HG03039 (cell line): ENCODE measurements around the gene KRTAP10-12.

Experiments used
- ATAC-seq: cut with Tn5 transposase; IDR thresholded peaks from one replicate; pipeline ENCODE4 v1.9.1; 2021; ENCODE audit warnings: mild to moderate bottlenecking, moderate library complexity; ENCODE audit not compliant: unreplicated experiment

The KRTAP10-12 gene

GRCh38 chr21:44697811-44698734 is 1.1 kb downstream of the KRTAP10-12 start:
- no peak for ATAC-seq

DNA sequence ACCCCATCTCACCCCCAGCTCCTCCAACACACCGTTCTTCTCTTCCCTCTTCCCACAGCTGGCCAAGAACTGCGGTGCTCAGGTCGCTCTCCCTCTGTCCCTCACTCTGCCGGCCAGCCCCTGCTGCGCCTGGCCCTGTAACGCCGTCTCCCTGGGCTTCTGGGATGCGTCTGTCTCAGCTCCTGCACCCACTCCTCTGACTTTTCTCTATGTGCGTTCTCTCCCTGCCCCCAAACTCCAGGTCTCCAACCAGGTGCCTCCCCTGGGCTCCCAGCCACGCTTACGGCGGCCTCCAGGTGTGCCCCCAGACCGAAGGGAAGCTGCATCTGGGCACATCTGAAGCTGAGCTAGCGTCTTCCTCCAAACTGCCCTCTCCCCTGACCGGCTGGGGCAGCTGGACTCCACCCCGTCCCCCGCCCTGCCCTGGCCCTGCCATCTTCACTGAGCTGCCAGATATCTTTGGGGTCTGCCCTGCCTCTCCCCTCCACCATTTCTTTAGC is 2.6 kb downstream of the KRTAP10-12 start:
- ATAC-seq: no peak

- no peak for ATAC-seq
These were observed 3.4 kb downstream of the KRTAP10-12 start for GRCh38 chr21:44700101-44701022.

DNA sequence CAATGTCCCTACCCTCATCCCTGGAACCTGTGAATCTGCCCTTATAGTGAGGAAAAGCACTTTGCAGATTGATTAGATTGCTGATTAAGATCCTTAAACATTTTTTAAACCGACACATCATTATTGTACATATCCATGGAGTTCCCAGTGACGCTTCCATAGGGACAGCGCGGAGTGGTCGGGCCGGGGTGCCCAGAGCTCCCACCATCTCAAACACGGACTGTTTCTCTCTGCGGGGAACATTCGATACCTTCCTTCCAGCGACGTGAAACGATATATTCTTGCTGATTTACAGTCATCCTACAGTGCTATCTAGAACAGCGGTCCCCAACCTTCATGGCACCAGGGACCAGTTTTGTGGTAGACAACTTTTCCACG is 4.0 kb downstream of the KRTAP10-12 start:
- no peak for ATAC-seq

DNA sequence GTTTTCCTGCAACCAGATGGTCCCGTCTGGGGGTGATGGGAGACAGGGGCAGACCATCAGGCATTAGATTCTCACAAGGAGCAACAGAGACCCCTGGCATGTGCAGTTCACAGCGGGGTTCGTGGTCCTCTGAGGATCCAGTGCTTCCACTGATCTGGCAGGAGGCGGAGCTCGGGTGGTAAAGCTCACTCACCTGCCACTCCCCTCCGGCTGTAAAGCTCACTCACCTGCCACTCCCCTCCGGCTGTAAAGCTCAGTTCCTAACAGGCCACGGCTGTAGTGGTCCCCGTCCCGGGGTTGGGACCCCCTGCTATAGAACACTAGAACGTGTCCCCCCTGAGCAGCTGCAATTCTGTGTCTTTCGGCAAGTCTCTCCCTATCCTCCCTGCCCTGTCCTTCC is 4.6 kb downstream of the KRTAP10-12 start:
- no peak for ATAC-seq

DNA sequence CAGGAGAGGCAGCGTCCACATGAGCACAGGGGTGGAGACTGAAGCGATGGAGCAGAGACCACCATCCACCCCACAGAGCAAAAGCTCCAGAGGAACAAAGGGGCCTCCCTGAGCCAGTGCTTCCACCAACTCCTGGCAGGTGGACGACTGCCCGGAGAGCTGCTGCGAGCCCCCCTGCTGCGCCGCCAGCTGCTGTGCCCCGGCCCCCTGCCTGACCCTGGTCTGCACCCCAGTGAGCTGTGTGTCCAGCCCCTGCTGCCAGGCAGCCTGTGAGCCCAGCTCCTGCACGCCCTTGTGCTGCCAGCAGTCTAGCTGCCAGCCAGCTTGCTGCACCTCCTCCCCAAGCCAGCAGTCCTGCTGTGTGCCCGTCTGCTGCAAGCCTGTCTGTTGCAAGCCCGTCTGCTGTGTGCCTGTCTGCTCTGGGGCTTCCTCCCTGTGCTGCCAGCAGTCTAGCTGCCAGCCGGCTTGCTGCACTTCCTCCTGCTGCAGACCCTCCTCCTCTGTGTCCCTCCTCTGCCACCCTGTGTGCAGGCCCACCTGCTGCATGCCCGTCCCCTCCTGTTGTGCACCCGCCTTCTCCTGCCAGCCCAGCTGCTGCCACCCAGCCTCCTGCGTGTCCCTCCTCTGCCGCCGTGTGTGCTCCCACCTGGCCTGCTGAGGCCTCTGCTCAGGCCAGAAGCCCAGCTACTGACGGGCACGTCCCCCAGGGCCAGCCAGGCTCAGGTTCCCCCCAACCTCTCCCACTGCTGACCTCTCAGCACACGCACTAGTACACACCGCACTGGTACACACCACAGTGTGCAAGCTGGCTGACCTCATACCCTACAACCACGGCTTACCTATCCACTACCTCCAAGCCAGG is 5.4 kb downstream of the KRTAP10-12 start:
- no peak for ATAC-seq

GRCh38 chr21:44702973-44703730 is 6.2 kb downstream of the KRTAP10-12 start:
- ATAC-seq: no peak

DNA sequence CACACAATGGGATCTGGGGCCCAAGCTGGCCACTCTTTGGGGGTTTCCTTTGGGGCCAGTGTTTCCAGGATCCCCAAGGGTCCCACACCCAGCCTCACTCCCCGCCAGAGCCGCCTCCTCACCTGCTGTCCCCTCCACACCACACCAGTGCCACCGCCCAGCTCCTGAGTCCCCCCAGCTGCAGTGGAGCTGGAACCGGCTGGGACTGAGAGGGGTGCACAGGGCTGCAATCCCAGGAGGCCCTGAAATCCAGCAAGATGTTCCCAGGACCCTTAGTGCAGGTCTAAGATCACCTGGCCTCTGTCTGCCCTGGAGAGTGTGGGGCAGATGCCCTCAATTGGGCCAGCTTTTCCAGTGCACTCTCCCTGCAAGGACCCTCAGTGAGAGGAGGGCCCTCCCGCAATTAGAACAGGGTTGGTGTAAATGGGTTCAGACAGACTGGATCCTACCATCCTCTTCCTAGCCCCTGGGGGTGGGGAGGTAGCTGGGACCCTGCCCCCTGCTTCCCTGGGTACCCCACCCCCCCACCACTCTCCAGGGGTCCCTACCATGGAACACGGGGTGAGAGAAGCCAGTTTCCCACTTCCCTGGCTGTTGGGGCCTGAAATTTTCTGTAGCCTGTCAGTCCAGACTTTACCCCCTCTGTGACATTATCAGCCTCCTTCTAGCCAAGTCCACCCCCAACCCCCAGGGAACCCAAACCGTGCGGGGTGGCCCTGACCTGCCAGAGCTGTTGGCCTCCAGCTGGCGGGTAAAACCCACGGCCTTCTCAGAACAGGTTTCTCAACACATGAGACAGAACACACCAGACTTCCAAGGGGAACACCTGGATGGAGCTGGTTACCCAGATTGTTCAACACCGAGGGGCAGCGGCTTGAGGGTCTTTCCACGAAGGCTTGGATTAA is 7.0 kb downstream of the KRTAP10-12 start:
- ATAC-seq: no peak

DNA sequence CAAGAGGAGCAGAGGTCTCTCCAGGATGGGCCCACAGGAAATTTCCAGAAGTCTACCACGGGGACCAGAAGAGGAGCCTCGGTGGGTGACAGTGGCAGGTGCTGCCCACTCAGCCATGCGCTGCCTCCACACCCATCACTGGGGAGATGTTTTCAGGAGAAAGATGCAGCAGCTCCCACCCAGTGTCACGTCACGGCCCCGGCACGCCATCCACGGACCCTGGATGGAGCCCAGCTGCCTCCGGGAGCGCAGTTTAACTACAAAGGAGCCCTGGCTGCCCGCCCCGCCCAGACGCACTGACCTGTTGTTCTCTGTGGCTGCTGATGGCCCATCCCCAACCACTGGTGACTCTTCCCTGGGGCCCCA is 7.6 kb downstream of the KRTAP10-12 start:
- ATAC-seq: no peak

GRCh38 chr21:44706026-44706705 is 9.2 kb downstream of the KRTAP10-12 start:
- no peak for ATAC-seq

GRCh38 chr21:44706706-44707581 is 10.0 kb downstream of the KRTAP10-12 start:
- no peak for ATAC-seq

GRCh38 chr21:44708213-44708865 is 11.4 kb downstream of the KRTAP10-12 start:
- no peak for ATAC-seq

DNA sequence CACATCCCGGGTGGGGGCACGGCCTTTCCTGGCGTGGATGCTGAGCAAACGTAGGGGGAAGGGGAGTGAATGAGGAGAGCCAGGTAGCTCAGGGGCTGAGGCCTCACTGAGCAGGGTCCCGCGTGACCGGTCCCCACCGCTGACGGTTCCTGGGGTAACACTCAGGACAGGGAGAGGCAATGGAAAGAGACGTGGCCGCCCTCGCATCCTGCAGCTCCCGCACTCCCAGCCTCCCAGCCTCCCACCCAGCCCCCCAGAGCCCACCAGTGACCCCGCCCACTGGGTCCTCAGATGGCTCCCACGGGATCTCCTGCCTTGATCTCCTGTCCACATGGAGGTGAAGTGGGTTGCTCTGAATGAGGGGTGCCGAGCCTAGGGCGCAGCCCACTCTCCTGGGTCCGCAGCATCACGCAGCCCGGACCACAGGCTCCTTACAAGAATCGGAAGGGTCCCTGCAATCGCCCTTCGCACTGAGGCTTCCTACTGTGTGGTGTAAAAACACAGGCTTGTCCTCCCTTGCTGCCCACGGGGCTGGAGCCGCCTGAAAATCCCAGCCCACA is 12.0 kb downstream of the KRTAP10-12 start:
- ATAC-seq: no peak

- ATAC-seq: no peak
These were observed 12.7 kb downstream of the KRTAP10-12 start for GRCh38 chr21:44709426-44710293.

DNA sequence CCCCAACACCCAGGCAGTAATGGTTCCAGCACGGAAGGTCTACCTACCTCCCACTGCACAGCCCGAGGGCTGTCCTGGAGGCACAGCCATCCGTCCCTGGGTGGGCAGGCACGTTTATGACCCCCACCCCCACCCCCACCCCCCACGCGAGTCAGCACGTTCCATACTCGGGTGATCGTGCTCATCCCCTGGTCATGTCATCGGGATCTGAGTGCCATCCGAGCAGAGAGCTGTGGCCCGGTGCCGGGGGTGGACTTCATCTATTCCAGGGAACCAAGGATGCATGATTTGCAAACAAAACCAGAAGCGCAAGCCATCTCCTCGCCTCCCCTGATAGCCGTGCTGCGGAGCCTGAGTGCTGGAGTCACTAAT is 13.3 kb downstream of the KRTAP10-12 start:
- no peak for ATAC-seq
